Left ventricle myocardium inferior (tissue), 1 donor: Measurements from ENCODE around the gene SCN8A. TPM values are rescaled to one million over a fixed set of nuclear protein-coding genes. Genes with fewer than 3 reads are reported as not detected.

Experiments
- DNase-seq: peaks from one replicate; pipeline ENCODE4 v3.0.0-alpha.2; 2020
- H3K27ac ChIP-seq: fragments of 200-600 bp; replicated peaks from 2 replicates; pipeline ENCODE4 v1.8.0; 2021
- H3K27me3 ChIP-seq: fragments of 200-600 bp; 2 replicates; pipeline ENCODE4 v1.8.0; 2021; ENCODE audit warnings: low read depth
- H3K36me3 ChIP-seq: fragments of 200-600 bp; 2 replicates; pipeline ENCODE4 v1.8.0; 2021
- H3K4me1 ChIP-seq: fragments of 200-600 bp; 2 replicates; pipeline ENCODE4 v1.8.0; 2021
- H3K4me3 ChIP-seq: fragments of 200-600 bp; 2 replicates; pipeline ENCODE4 v1.8.0; 2021; ENCODE audit warnings: mild to moderate bottlenecking, moderate library complexity
- H3K9me3 ChIP-seq: fragments of 200-600 bp; replicated peaks from 2 replicates; pipeline ENCODE4 v1.8.0; 2021
- CTCF ChIP-seq: fragments of 200-600 bp; IDR thresholded peaks from 2 replicates; pipeline ENCODE4 v1.8.0; 2021; ENCODE audit warnings: antibody characterized with exemption, mild to moderate bottlenecking, borderline replicate concordance
- intact Hi-C: fragments of 100-400 bp; cut with micrococcal nuclease; formaldehyde crosslinking; loops from one replicate; pipeline ENCODE4 v1.11.0; 2022
- total RNA-seq: library from RNA; stranded (reverse); fragmentation: NEBNext Ultra II Directional; extraction: Animal tissue kit (Norgen Biotek cat#: 25700); gene quantifications from one replicate; pipeline ENCODE4 v1.2.1, GENCODE V29; 2021
- donor health status: DM: no; HTN: yes; CAD: no; lungs with severe emphysema.

The SCN8A gene
- total RNA-seq, 1 donor from 2014 or later = 0.41 TPM

GRCh38 chr12:51851413-51852124 is 260.5 kb downstream of the SCN8A start:
- no peak for TF ChIP-seq CTCF
- DNase-seq = peak; percentile 36
- Histone ChIP-seq H3K9me3 (no peaks in the 10 kb centered on the region), H3K4me1 (peaks cover 64% of the 10 kb centered on the region), H3K4me3 (no peak overlapping the region), H3K27me3 (peaks cover 38% of the 10 kb centered on the region), H3K36me3 (no peaks in the 10 kb centered on the region), H3K27ac (peak overlapping the region; percentile 79)
- intact Hi-C loops = no loop called here

GRCh38 chr12:51852404-51853137 is 261.5 kb downstream of the SCN8A start:
- Histone ChIP-seq H3K4me3 (no peak overlapping the region), H3K27ac (peak overlapping the region; percentile 79), H3K36me3 (no peaks in the 10 kb centered on the region), H3K4me1 (peaks cover 54% of the 10 kb centered on the region), H3K27me3 (peaks cover 33% of the 10 kb centered on the region), H3K9me3 (no peaks in the 10 kb centered on the region)
- intact Hi-C loops = no loop called here
- TF ChIP-seq CTCF = no peak
- DNase-seq = no peak

GRCh38 chr12:51855586-51856428 is 264.8 kb downstream of the SCN8A start:
- TF ChIP-seq CTCF = no peak
- H3K36me3 ChIP-seq = no peaks in the 10 kb centered on the region
- peaks cover 37% of the 10 kb centered on the region for H3K27me3 ChIP-seq
- no peaks in the 10 kb centered on the region for H3K9me3 ChIP-seq
- intact Hi-C loops = no loop called here
- peak overlapping the region; percentile 64 for H3K27ac ChIP-seq
- peak; percentile 54 for DNase-seq
- peak overlapping the region; percentile 54 for H3K4me3 ChIP-seq
- H3K4me1 ChIP-seq = peaks cover 25% of the 10 kb centered on the region

GRCh38 chr12:51860986-51861385 is 270.0 kb downstream of the SCN8A start:
- DNase-seq = no peak
- H3K4me3 ChIP-seq = no peak overlapping the region
- intact Hi-C loops = no loop called here
- peaks cover 22% of the 10 kb centered on the region for H3K4me1 ChIP-seq
- H3K27ac ChIP-seq = no peak overlapping the region
- no peaks in the 10 kb centered on the region for H3K9me3 ChIP-seq
- H3K27me3 ChIP-seq = peaks cover 82% of the 10 kb centered on the region
- no peaks in the 10 kb centered on the region for H3K36me3 ChIP-seq
- TF ChIP-seq CTCF = no peak

Other genes with a start within 250 kb of the SCN8A start
- not detected for gene CELA1, start 244.6 kb upstream of the SCN8A start, total RNA-seq
- gene GALNT6, start 199.8 kb upstream of the SCN8A start, total RNA-seq = 0.60 TPM
- 0.14 TPM for gene SLC4A8, start 166.4 kb upstream of the SCN8A start, total RNA-seq